ENCODE measurements around the gene TMEM14A.
"Not testable (repeated sequence)": the region's sequence is repeated elsewhere in the genome, so short reads cannot be mapped to it uniquely, and the experiment has no call there.

The TMEM14A gene

DNA sequence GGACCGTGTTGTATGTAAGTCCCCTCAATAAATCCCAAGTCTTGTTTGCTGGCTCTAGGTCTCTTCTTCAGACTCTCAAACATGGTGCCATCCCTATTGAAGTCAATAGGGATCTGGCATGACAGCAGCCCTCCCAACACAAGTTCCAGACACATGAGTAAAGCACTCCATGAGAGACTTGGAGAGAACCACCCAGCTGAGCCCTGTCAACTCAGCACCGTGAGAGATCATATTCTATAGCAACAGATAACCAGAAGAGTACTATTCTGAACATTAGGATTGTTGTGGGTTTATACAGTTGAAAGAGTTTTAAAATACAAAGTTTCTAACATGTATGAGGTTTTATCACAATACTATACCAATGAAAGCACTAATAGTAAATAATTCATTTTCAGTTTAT is 23.5 kb downstream of the TMEM14A start:
- TF ChIP-seq, protein P1, sequence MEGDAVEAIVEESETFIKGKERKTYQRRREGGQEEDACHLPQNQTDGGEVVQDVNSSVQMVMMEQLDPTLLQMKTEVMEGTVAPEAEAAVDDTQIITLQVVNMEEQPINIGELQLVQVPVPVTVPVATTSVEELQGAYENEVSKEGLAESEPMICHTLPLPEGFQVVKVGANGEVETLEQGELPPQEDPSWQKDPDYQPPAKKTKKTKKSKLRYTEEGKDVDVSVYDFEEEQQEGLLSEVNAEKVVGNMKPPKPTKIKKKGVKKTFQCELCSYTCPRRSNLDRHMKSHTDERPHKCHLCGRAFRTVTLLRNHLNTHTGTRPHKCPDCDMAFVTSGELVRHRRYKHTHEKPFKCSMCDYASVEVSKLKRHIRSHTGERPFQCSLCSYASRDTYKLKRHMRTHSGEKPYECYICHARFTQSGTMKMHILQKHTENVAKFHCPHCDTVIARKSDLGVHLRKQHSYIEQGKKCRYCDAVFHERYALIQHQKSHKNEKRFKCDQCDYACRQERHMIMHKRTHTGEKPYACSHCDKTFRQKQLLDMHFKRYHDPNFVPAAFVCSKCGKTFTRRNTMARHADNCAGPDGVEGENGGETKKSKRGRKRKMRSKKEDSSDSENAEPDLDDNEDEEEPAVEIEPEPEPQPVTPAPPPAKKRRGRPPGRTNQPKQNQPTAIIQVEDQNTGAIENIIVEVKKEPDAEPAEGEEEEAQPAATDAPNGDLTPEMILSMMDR (IDR thresholded peaks at IDR 0.05; ENCODE audit: low read depth, low read length) = no peak
- DNase-seq (ENCODE audit: extremely low read depth, low read depth) = no peak

DNA sequence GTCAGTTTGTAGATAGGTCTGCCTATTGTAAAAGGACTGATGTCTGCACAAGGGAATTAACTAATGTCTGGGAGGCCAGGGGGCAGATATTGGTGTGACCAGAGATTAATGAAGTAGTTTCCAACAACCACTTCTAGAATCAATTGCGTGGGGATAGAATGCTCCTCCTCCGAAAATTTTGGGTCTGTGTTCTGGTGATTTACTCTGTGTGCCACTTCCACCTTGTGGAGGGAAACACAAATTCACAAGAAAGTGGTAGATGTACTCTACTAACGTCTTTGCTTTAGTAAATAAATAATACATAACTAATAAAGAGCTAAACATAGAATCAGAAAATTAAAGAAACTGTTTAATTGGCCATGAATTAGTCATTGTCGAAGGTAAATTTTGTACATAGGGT is 25.5 kb downstream of the TMEM14A start:
- TF ChIP-seq, protein P1 (IDR thresholded peaks at IDR 0.05; ENCODE audit: low read depth, low read length) = no peak
- no peak for DNase-seq (ENCODE audit: extremely low read depth, low read depth)

DNA sequence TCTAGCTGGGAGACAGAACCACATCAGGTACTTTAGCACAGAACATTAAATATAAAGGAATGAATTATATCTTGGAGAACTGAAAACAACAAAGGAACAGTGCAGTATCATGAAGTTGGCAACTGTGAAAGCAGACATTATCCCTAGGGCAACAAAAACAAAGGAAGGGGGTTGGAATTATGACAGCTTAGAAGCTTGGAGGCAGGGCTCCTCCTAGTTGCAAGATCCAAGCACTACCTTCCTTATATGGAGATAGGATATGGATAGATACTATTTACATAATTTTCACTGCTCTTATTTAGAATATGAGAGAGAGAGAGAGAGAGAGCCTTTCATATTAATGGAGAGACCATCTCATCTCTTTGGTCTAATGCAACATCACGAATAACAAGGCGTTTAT is 27.0 kb downstream of the TMEM14A start:
- TF ChIP-seq, protein P1 (IDR thresholded peaks at IDR 0.05; ENCODE audit: low read depth, low read length) = no peak
- no peak for DNase-seq (ENCODE audit: extremely low read depth, low read depth)

GRCh38 chr6:52704060-52704459 is 33.1 kb downstream of the TMEM14A start:
- DNase-seq (ENCODE audit: extremely low read depth, low read depth) = no peak

DNA sequence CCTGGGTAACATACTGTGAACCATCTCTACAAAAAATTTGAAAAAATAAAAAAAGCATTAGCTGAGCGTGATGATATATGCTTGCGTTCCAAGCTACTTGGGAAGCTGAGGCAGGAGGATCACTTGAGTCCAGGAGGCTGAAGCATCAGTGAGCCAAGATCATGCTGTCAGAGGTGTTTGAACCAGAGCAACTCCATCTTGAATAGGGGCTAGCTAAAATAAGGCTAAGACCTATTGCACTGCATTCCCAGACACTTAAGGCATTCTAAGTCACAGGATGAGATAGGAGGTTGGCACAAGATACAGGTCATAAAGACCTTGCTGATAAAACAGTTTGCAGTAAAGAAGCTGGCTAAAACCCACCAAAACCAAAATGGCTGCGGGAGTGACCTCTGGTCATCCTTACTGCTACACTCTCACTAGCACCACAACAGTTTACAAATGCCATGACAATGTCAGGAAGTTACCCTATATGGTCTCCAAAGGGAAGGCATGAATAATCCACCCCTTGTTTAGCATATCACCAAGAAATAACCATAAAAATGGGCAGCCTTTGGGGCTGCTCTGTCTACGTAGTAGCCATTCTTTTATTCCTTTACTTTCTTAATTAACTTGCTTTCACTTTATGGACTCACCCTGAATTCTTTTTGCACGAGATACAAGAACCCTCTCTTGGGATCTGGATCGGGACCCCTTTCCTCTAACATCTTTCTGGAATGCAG is 34.0 kb downstream of the TMEM14A start:
- DNase-seq (ENCODE audit: extremely low read depth, low read depth) = not testable (repeated sequence)

More at GRCh38 chr6:52704060-52704459, 33.1 kb downstream of the TMEM14A start:
- TF ChIP-seq, protein P1 (IDR thresholded peaks at IDR 0.05; ENCODE audit: low read depth, low read length) = no peak

DNA sequence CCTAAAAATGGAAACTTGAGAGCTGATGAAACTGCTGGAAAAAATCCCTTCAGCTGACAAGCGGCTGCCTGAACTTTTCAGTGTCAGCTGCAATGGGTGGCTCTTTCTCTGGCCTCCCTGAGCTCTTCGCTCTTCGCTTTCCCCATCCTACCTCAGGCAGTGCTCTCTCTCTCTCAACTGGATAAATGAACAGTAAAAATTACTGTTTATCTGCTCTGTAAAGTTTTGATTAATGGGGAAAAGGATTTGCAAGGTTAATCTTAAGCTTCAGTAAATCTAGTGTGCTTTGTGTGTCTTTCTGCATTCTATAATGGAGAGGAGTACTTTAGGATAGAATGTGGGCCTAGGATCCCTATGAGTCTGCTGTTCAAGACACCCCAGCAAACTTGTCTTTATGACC is 35.1 kb downstream of the TMEM14A start:
- no peak for DNase-seq (ENCODE audit: extremely low read depth, low read depth)
- TF ChIP-seq, protein P1 (IDR thresholded peaks at IDR 0.05; ENCODE audit: low read depth, low read length) = no peak

GRCh38 chr6:52707963-52708680 is 37.2 kb downstream of the TMEM14A start:
- no peak for DNase-seq (ENCODE audit: extremely low read depth, low read depth)
- TF ChIP-seq, protein P1 (IDR thresholded peaks at IDR 0.05; ENCODE audit: low read depth, low read length) = no peak

Data from AG09319 (cell line).